Mesenchymal stem cell (in vitro differentiated cells and primary cell): ENCODE data around the gene CTNNA1.

ENCODE experiments used
- DNase-seq: peaks from one replicate; pipeline ENCODE4 v3.0.0-alpha.2; 2013
- H2AFZ ChIP-seq: one replicate; pipeline ENCODE4 v1.6.1; 2013; ENCODE audit warnings: low read depth, mild to moderate bottlenecking, control low read depth, inconsistent platforms, low read length, moderate library complexity
- H2AK5ac ChIP-seq: 2 replicates; pipeline ENCODE4 v1.6.1; 2013; ENCODE audit warnings: low read length, moderate library complexity, mild to moderate bottlenecking, inconsistent platforms; ENCODE audit not compliant: severe bottlenecking
- H2BK120ac ChIP-seq: one replicate; pipeline ENCODE4 v1.6.1; 2013; ENCODE audit warnings: low read depth, mild to moderate bottlenecking, inconsistent platforms, low read length, moderate library complexity
- H2BK12ac ChIP-seq, 2 experiments: one replicate each; pipeline ENCODE4 v1.6.1; 2013; ENCODE audit warnings: inconsistent platforms in 2 of 2, low read length in 2 of 2, mild to moderate bottlenecking in 2 of 2, moderate library complexity in 2 of 2, control low read depth in 1 of 2
- H2BK15ac ChIP-seq: one replicate; pipeline ENCODE4 v1.6.1; 2013; ENCODE audit warnings: mild to moderate bottlenecking, low read depth, inconsistent platforms; ENCODE audit not compliant: poor library complexity, severe bottlenecking
- H2BK5ac ChIP-seq: 2 replicates; pipeline ENCODE4 v1.6.1; 2013; ENCODE audit warnings: low read depth, mild to moderate bottlenecking, low read length, control low read depth, inconsistent platforms; ENCODE audit not compliant: poor library complexity, severe bottlenecking
- H3K14ac ChIP-seq, 2 experiments: one replicate each; pipeline ENCODE4 v1.6.1; 2013; ENCODE audit warnings: inconsistent platforms in 2 of 2, low read length in 2 of 2, control low read depth in 1 of 2, mild to moderate bottlenecking in 1 of 2, moderate library complexity in 1 of 2
- H3K18ac ChIP-seq, 2 experiments: one replicate each; pipeline ENCODE4 v1.6.1; 2013; ENCODE audit warnings: inconsistent platforms in 2 of 2, low read length in 2 of 2, control low read depth in 1 of 2, low read depth in 1 of 2, mild to moderate bottlenecking in 1 of 2
- H3K23ac ChIP-seq, 2 experiments: one replicate each; pipeline ENCODE4 v1.6.1; 2013; ENCODE audit warnings: inconsistent platforms in 2 of 2, low read length in 2 of 2, mild to moderate bottlenecking in 2 of 2, moderate library complexity in 2 of 2, control low read depth in 1 of 2
- H3K27ac ChIP-seq: 2 replicates; pipeline ENCODE4 v1.5.1; 2013; ENCODE audit warnings: mild to moderate bottlenecking, moderate library complexity, low read length, control low read depth, inconsistent platforms; ENCODE audit not compliant: poor library complexity, severe bottlenecking
- H3K27me3 ChIP-seq, 2 experiments: 2 replicates each; pipeline versions ENCODE4 v1.6.1 to v1.7.0; 2013; ENCODE audit warnings: low read length in 2 of 2, mild to moderate bottlenecking in 2 of 2, moderate library complexity in 2 of 2, control low read depth in 1 of 2, inconsistent platforms in 1 of 2; ENCODE audit not compliant: control insufficient read depth in 1 of 2, insufficient read depth in 1 of 2
- H3K36me3 ChIP-seq, 2 experiments: 2 replicates each; pipeline versions ENCODE4 v1.6.1 to v1.7.0; 2013; ENCODE audit warnings: low read length in 2 of 2, control low read depth in 1 of 2, inconsistent platforms in 1 of 2, low read depth in 1 of 2, mild to moderate bottlenecking in 1 of 2; ENCODE audit not compliant: insufficient read depth in 2 of 2, control insufficient read depth in 1 of 2
- H3K4ac ChIP-seq, 2 experiments: one replicate each; pipeline ENCODE4 v1.6.1; 2013; ENCODE audit warnings: inconsistent platforms in 2 of 2, low read length in 2 of 2, mild to moderate bottlenecking in 2 of 2, moderate library complexity in 2 of 2, control low read depth in 1 of 2, low read depth in 1 of 2
- H3K4me1 ChIP-seq: 2 replicates; pipeline ENCODE4 v1.6.1; 2013; ENCODE audit warnings: low read depth, low read length, control low read depth; ENCODE audit not compliant: control insufficient read depth, insufficient read depth
- H3K4me2 ChIP-seq: 2 replicates; pipeline ENCODE4 v1.6.1; 2013; ENCODE audit warnings: low read length, mild to moderate bottlenecking, inconsistent platforms; ENCODE audit not compliant: poor library complexity, severe bottlenecking
- H3K4me3 ChIP-seq, 2 experiments: 2 replicates each; pipeline versions ENCODE4 v1.5.1 to v1.7.0; 2013; ENCODE audit warnings: low read length in 2 of 2, mild to moderate bottlenecking in 2 of 2, control low read depth in 1 of 2, low read depth in 1 of 2; ENCODE audit not compliant: insufficient read depth in 1 of 2
- H3K79me1 ChIP-seq: replicated peaks from 2 replicates; pipeline ENCODE4 v1.6.1; 2013; ENCODE audit warnings: mild to moderate bottlenecking, control low read depth, low read length, inconsistent platforms; ENCODE audit not compliant: poor library complexity, severe bottlenecking
- H3K9ac ChIP-seq: 2 replicates; pipeline ENCODE4 v1.7.0; 2013; ENCODE audit warnings: mild to moderate bottlenecking, low read length, moderate library complexity
- H3K9me3 ChIP-seq: 2 replicates; pipeline ENCODE4 v1.7.0; 2013; ENCODE audit warnings: mild to moderate bottlenecking, low read length; ENCODE audit not compliant: control insufficient read depth
- H4K8ac ChIP-seq: one replicate; pipeline ENCODE4 v1.6.1; 2013; ENCODE audit warnings: inconsistent platforms, mild to moderate bottlenecking, low read length, moderate library complexity
- H4K91ac ChIP-seq: one replicate; pipeline ENCODE4 v1.6.1; 2013; ENCODE audit warnings: mild to moderate bottlenecking, low read length, inconsistent platforms
- WGBS: methylation state at CpG from one replicate; pipeline ENCODE4 v1.1.7; 2013; ENCODE audit warnings: mixed read lengths; 5-methylcytosine and 5-hydroxymethylcytosine counted together

CTNNA1 gene

DNA sequence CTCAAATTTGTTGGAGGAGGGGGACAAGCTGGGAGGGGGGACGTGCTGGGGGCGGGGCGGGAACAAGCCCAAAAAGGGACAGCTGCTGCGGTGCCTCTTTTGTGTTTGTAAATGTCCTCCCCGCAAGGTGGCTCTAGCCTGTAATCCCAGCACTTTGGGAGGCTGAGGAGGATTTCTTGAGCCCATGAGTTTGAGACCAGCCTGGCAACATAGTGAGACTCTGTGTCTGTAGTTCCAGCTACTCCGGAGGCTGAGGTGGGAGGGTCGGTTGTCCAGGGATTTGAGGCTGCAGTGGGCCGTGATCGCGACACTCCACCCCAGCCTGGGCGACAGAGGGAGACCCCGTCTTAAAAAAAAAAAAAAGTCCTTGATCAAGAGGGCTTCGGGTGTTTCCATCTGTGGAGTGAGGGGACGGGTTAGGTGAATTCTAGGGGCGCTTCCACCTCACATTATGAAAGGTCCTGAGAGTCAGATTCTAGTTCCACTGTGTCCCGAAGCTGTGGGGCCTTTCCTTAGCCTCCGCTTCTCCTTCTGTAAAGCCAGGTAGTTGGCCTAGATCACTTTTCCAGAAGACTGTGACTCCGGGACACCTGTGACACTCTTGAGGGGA, 779 bp upstream of the CTNNA1 start:
- no peak overlapping the region for H2BK5ac ChIP-seq
- H3K4me2 ChIP-seq, result peak overlapping the region; percentile 97
- 7% methylated on average over 18 of the region's 18 CpGs for WGBS
- peak overlapping the region; percentile 28 for H4K8ac ChIP-seq
- no peak overlapping the region for H3K14ac ChIP-seq
- peaks cover 2% of the 10 kb centered on the region for H3K79me1 ChIP-seq
- no peak overlapping the region for H3K23ac ChIP-seq
- H3K27ac ChIP-seq, result no peak overlapping the region
- H2BK12ac ChIP-seq, result peak overlapping the region in 1 of 2 experiments; percentile 71
- H2BK15ac ChIP-seq, result no peak overlapping the region
- peak overlapping the region in 1 of 2 experiments; percentile 89 for H3K4ac ChIP-seq
- H3K4me1 ChIP-seq, result peaks cover 17% of the 10 kb centered on the region
- no peak overlapping the region for H2AK5ac ChIP-seq
- peak overlapping the region; percentile 85 for H3K9ac ChIP-seq
- H3K36me3 ChIP-seq, result peaks cover 5 to 6% of the 10 kb centered on the region in 2 experiments
- H3K9me3 ChIP-seq, result no peaks in the 10 kb centered on the region
- H2BK120ac ChIP-seq, result no peak overlapping the region
- H3K4me3 ChIP-seq, result peak overlapping the region; percentile 65 to 84
- H3K27me3 ChIP-seq, result no peaks in the 10 kb centered on the region
- H4K91ac ChIP-seq, result peak overlapping the region; percentile 74
- DNase-seq, result peak; percentile 43
- H2AFZ ChIP-seq, result peak overlapping the region; percentile 79
- H3K18ac ChIP-seq, result peak overlapping the region; percentile 87 to 88

DNA sequence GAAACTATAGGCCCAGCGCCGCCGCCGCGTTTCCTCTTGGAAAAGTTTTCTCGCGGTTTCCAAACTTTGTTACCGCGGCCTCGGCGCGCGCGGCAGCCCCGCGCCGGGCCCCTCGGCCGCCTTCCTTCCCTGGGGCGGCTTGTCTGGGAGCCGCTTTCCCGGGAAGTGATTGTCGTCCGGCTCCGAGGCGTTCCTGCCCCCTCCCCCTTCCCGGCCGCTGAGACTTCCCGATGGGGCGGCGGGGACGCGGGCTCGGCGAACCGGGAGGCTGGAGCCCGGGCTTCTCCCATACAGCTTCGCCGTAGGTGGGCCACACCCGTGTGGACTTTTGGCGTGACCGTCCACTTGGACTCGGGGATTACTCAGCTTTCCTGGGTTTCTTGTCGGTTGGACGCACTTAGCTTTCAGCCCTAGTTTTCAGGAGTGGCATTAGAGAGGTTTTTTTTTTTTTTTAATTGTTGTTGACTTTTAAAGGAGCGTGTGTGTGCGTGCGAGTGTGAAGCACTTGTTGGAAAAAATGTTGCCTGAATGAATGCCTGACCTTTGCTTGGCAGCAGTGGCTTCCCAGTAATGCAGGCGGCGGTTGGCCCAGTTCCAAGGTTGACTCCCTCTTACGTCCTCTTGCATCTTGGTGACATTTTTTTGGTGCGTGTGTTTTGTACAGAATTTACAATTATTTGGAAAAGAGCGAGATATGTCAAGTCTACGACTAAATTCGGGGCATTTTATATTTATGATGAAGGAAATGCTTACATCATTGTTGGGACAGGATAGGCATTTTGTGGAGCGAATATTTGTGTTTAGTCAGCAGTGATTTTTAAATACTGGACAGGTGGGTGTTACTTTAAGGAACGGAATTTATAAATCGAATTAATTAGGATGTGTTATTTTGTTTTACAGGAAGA, 821 bp downstream of the CTNNA1 start:
- under 1% methylated on average over 56 of the region's 58 CpGs for WGBS
- no peaks in the 10 kb centered on the region for H3K27me3 ChIP-seq
- H3K18ac ChIP-seq, result peak overlapping the region; percentile 97 to 98
- H3K9me3 ChIP-seq, result no peaks in the 10 kb centered on the region
- no peak overlapping the region for H4K8ac ChIP-seq
- peak overlapping the region; percentile 92 for H2BK15ac ChIP-seq
- H3K14ac ChIP-seq, result peak overlapping the region; percentile 62 to 75
- peak overlapping the region; percentile 98 for H2BK5ac ChIP-seq
- peak overlapping the region; percentile 86 to 96 for H3K4me3 ChIP-seq
- peaks cover 11 to 14% of the 10 kb centered on the region in 2 experiments for H3K36me3 ChIP-seq
- peak; percentile 95 for DNase-seq
- H3K27ac ChIP-seq, result peak overlapping the region; percentile 77
- H3K9ac ChIP-seq, result peak overlapping the region; percentile 98
- peak overlapping the region; percentile 83 for H4K91ac ChIP-seq
- H2AK5ac ChIP-seq, result no peak overlapping the region
- no peak overlapping the region for H2BK12ac ChIP-seq
- no peak overlapping the region for H3K23ac ChIP-seq
- peaks cover 2% of the 10 kb centered on the region for H3K79me1 ChIP-seq
- peak overlapping the region; percentile 56 for H3K4me2 ChIP-seq
- peak overlapping the region; percentile 92 for H2BK120ac ChIP-seq
- peaks cover 13% of the 10 kb centered on the region for H3K4me1 ChIP-seq
- peak overlapping the region; percentile 66 to 96 for H3K4ac ChIP-seq
- no peak overlapping the region for H2AFZ ChIP-seq

DNA sequence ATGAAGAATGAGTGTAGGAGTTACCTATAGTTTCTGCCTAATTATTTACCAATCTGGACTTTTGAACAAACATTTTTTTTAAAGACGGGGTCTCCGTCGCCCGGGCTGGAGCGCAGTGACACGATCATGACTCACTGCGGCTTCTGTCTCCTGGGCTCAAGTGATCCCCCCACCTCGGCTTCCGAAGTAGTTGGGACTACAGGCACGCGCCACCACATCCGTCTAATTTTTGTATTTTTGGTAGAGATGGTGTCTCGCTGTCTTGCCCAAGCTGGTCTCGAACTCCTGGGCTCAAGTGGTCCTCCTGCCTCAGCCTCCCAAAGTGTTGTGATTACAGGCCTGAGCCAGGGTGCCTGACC, 1.5 kb downstream of the CTNNA1 start:
- peak overlapping the region; percentile 21 for H3K27ac ChIP-seq
- no peak overlapping the region for H4K8ac ChIP-seq
- peak overlapping the region; percentile 59 for H3K4me2 ChIP-seq
- no peak overlapping the region for H3K4ac ChIP-seq
- no peak overlapping the region for H2BK5ac ChIP-seq
- H3K4me1 ChIP-seq, result peaks cover 13% of the 10 kb centered on the region
- H4K91ac ChIP-seq, result no peak overlapping the region
- WGBS, result 59% methylated on average over 14 of the region's 14 CpGs
- H2BK120ac ChIP-seq, result no peak overlapping the region
- no peak overlapping the region for H2AFZ ChIP-seq
- no peak overlapping the region for H3K23ac ChIP-seq
- no peak overlapping the region for H3K18ac ChIP-seq
- H3K9me3 ChIP-seq, result no peaks in the 10 kb centered on the region
- H2BK15ac ChIP-seq, result no peak overlapping the region
- H2BK12ac ChIP-seq, result no peak overlapping the region
- peaks cover 2% of the 10 kb centered on the region for H3K79me1 ChIP-seq
- peaks cover 18 to 20% of the 10 kb centered on the region in 2 experiments for H3K36me3 ChIP-seq
- H2AK5ac ChIP-seq, result no peak overlapping the region
- no peak overlapping the region for H3K14ac ChIP-seq
- H3K4me3 ChIP-seq, result peak overlapping the region; percentile 39 to 96
- peak overlapping the region; percentile 98 for H3K9ac ChIP-seq
- DNase-seq, result peak; percentile 57
- H3K27me3 ChIP-seq, result no peaks in the 10 kb centered on the region

DNA sequence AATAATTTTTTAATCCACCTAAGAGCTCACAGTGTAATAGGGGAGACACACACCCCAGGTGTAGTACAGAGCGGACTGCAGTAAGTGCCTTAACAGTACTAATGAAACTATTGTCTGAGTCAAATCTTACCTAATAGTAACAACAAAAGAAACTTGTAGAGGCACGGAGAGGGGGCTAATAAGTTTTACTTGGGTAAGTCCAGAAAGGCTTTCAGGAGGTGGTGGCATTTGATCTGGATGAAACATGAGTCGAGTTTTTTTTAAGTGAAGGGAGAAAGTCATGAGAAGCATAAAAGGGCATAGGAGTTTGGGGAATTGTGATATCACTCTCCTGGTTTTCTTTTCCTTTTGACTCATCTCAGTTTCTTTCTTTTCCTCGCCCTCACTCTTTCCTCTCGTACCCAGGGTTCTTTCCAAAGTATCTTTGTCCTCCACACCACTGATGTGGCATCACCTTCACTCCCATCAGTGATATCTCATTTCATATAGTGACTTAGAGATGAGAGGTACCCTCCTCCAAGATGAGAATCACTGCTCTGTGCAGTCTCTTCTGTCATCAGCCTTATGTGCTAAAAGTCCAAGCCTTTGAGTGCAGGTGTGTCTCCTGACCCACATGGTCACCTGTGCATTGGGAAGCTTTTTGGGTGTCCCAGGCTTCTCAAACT, 2.0 kb downstream of the CTNNA1 start:
- Histone ChIP-seq H3K23ac (no peak overlapping the region), H3K27ac (peak overlapping the region; percentile 21), H2BK12ac (no peak overlapping the region), H3K9ac (peak overlapping the region; percentile 98), H3K14ac (no peak overlapping the region), H2BK120ac (no peak overlapping the region), H4K8ac (no peak overlapping the region), H3K4me1 (peaks cover 13% of the 10 kb centered on the region), H3K27me3 (no peaks in the 10 kb centered on the region), H2AFZ (no peak overlapping the region), H2AK5ac (peak overlapping the region; percentile 37), H3K4me2 (peak overlapping the region; percentile 59), H3K4ac (no peak overlapping the region), H3K36me3 (peaks cover 18 to 22% of the 10 kb centered on the region in 2 experiments), H2BK15ac (no peak overlapping the region), H3K9me3 (no peaks in the 10 kb centered on the region), H3K4me3 (peak overlapping the region in 1 of 2 experiments; percentile 96), H3K79me1 (peaks cover 2% of the 10 kb centered on the region), H3K18ac (no peak overlapping the region), H2BK5ac (no peak overlapping the region), H4K91ac (no peak overlapping the region)
- no peak for DNase-seq
- WGBS, result 88% methylated on average over 4 of the region's 5 CpGs
